NCI-H2171 (cell line): ENCODE measurements around the gene PFKP.
"Not testable (repeated sequence)": the region's sequence is repeated elsewhere in the genome, so short reads cannot be mapped to it uniquely, and the experiment has no call there.

Experiments
- DNase-seq: peaks from one replicate; lab custom pipeline; 2025; lab: John Stamatoyannopoulos, UW

The PFKP gene

DNA sequence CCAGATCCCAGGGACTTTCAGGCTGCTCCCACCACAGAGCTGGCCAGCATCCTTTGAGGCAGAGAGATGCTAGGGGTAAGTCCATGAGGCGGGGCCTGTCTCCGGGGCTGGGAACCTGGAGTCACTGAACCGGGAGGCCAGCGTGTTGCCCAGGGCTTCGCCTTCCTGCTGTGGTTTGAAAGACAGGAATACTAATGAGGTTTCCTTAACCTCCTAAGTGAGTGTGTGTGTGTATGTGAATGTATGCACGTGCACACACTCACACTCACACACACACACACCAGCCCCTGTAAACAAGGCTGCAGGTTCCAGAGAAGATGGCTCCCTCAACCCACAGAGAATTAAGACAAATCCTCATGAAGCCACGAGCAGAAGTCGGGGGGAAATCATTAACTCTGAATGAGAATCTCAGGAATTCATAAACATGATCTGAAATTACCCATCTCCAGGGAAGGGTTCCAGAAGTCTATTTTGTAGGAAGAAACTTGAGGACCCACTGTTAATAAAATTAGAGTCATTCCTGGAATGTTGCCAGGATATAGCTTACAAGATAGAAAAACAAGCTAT, 20.3 kb upstream of the PFKP start:
- no peak for DNase-seq

GRCh38 chr10:3047596-3047995, 19.8 kb upstream of the PFKP start:
- no peak for DNase-seq

DNA sequence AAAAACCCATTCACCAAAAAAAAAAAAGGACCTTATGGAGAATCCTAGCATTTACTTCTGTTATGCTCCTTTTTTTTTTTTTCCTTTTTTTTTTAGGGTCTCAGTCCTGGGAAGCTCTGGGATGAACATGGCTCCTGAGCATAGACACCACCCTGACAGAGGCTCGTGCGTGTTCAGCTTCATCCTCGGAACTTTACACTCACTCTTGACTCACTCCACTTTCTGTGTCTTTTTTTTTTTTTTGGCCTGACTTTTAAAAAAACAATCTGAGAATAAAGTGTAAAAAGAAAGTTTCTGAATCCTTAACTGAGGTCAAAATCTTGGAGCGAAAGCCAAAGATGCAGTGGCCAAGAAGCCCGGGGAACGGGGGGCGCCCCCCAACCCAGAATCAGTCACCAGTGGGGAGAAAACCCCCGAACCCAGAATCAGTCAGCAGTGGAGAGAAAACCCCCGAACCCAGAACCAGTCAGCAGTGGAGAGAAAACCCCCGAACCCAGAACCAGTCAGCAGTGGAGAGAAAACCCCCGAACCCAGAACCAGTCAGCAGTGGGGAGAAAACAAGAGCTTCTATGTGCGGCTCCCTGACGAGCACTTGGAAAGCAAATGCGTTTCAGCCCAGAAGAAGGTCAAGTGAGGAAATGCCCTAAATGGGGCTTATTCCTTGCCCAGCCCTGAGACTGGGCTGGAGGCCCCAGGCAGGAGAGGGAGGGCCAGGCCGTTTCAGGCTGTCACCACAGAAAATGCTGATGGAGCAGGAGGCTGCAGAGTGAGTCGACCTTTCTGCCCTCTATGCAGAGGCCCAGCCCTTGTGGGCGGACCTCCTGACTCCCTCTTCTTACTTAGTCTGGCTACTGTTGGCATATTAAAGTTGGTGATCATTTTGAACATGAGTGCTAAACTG, 19.0 kb upstream of the PFKP start:
- DNase-seq: no peak

GRCh38 chr10:3051692-3052091, 15.7 kb upstream of the PFKP start:
- DNase-seq: no peak

DNA sequence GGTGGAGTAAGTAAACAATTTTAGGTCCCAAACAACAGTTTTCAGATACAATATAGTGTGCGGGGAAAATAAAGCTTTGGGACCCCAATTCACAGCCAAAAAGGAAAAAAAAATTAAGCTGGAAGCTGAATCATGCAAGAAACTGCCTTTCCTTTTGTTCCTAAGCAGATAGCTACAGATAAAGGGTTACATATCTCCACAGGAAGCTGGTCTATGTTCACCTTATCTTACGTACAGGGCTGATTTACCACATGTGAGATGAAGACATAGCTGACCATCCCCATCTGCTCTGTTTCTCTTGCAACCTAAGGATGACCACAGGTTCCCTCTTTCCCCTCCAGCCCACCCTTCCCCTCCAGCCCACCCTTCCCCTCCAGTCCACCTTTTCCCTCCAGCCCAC, 14.2 kb upstream of the PFKP start:
- DNase-seq: no peak

DNA sequence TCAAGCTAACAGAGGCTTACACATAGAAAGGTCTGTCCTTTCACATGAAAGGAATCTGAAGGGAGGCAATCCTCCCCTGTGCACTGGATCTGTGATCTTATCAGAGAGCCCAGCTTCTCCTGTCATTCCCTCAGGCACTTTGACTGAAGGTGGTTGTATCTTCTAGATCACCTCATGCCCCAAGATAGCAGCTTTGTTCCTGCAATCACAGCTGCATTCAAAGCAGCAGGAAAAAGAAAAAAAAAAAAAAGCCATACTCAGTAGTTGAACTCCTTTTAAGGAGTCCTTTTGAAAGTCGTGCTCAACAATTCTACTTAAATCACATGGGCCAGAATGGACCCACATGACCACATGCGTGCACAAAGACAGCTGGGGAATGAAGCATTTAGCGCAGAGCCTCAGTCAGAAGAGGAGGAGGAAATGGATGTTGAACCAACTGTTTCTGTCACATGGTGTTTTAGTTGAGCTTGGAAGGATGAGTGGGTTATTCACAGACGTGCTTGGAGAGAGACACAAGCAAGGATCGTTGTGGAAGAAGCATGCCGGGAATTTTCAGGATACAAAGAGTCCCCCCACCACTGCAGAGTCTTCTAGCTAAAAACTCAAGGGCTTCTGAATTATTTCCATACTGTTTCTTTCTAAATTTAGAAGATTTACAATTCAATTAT, 13.0 kb upstream of the PFKP start:
- DNase-seq: no peak

DNA sequence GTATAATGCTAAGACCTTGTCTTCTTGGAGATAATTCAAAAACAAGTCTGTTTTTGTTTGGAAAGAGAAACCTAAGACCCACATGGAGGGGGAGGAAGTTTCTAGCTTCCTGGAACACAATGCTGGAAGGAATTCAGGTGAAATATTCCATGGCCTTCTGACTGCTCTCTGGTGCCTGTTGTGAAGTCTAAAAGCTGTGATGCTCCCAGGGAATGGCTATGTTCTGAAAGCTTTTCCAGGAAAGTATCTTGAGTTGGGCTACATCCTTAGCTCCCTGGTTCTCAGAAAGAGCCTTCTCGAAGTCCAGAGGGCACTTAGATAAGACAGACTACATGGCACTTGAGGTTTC, 12.5 kb upstream of the PFKP start:
- no peak for DNase-seq

DNA sequence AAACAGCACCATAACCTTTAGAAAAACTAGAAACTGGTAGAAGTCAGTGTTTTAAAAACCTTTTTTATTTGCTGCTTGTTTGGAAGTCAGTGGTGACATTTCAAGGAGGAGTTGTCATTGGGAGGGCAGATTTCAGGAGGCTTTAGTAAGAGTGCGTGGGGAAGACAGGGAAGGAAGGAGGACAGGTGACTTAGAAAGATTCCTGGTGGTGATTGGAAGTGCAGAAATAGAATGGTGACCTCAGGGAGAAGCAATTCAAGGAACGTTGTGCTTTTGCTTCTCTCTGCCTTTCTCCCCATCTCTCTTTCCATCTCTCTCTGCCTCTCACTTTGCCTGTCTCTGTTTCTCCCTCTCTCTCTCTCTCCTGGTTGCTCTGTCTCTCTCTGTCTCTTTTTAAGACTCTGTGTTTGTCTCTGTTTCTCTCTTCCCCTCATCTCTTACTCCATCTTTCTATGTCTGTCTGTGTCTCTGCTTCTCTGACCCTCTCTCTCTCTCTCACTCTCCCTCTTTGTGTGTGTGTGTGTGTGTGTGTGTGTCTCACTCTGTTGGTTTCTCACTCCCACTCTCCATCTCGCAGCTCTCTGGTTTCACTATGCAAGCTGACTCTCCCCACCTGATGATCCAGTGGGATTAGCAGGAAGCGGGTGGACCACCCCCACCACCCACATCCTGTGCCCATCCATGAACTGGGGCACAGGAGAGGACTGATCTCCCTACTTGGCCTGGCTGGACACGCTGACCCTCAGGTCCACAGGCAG, 10.9 kb upstream of the PFKP start:
- no peak for DNase-seq

- no peak for DNase-seq
Measured at GRCh38 chr10:3057946-3058345, 9.4 kb upstream of the PFKP start.

GRCh38 chr10:3059974-3060373, 7.4 kb upstream of the PFKP start:
- DNase-seq: no peak

DNA sequence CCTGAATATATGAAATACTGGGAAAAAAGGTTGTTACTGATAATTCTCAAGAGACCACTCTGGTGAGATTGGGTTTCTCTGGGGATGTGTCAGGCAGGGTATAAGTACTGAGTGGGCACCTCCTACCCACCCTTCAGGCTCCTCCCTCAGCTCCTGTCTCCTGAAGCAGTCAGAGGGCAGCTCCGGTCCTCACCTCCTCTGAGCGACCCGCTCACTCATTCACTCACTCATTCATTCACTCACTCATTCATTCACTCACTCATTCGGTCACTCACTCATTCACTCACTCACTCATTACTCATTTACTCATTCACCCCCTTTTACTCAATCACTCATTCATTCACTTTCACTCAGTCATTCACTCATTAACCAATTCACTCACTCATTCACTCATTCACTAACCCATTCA, 6.9 kb upstream of the PFKP start:
- no peak for DNase-seq

GRCh38 chr10:3061323-3061898, 5.9 kb upstream of the PFKP start:
- not testable (repeated sequence) for DNase-seq

DNA sequence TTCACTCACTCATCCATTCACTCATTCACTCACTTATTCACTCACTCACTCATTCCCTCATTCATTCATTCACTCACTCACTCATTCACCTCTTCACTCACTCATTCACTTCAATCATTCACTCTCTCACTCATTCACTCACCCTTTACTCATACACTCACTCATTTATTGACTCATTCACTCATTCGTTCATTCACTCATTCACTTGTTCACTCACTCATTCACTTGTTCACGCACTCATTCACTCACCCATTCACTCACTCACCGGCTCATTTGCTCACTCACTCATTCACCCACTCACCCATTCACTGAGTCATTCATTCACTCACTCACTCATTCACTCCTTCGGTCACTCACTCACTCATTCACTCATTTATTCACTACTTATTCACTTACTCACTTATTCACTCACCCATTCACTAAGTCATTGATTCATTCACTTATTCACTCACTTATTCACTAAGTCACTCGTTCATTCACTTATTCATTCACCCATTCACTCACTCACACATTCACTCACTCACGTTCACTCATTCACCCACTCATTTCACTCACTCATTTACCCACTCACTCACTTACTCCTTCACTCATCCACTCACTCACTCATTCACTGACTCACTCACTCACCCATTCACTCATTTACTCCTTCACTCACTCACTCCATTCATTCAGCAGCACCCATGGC, 4.7 kb upstream of the PFKP start:
- no peak for DNase-seq

GRCh38 chr10:3064423-3064822, 2.9 kb upstream of the PFKP start:
- no peak for DNase-seq

- DNase-seq: no peak
Measured at GRCh38 chr10:3065622-3066021, 1.7 kb upstream of the PFKP start.

DNA sequence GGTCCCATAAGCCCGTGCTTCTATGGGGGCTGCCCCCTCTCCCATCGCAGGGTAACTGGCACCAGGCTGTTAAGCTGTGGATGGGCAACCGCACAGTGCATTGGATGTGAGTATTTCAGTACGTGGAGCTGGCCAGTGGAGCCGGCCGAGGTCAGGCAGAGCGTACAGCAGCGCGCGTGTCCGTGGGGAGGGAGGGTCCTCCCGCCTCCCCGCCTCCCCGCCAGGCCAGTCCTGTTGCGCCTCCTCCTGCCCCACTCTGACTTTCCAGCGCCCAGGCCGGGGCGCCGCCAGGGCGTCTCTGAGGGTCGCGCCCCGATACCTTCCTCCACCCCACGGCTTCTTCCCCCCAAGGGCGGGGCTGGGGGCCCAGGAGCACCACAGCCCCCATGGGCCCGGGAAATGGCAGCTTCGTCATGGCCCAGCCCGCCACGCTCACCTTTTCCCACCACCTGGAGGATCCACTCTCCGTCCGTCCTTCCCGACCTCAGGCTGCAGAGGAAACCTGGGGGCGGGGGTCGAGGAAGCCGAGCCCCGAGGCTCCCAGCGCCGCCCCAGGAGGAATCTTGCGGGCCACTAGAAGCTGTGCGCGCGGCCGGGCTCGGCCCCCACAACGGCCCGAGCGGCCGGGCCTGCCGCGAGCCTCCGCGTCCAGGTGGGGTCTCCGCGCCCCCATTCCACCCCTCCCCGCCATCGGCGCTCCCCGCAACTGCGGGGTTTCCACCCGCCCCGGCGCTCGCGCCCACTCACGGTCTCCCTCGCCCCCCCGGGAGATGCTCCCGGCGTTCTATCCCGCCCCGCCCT, 831 bp upstream of the PFKP start:
- no peak for DNase-seq

DNA sequence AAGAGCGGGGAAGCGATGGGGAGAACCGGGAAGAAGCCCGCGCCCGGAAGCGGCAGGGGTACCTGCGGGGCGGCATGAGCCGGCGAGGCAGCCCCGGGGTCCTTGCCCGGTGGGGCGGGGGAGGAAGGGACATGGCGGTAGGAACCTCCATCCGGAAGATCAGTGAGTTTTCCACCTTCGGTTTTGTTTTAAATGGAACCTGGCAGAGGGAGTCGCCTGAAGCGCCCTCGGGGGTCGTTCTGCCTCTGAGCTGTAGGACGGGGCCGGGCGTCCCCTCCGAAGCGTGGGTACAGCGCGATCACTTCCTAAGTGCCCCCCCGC, 471 bp downstream of the PFKP start:
- DNase-seq: no peak

DNA sequence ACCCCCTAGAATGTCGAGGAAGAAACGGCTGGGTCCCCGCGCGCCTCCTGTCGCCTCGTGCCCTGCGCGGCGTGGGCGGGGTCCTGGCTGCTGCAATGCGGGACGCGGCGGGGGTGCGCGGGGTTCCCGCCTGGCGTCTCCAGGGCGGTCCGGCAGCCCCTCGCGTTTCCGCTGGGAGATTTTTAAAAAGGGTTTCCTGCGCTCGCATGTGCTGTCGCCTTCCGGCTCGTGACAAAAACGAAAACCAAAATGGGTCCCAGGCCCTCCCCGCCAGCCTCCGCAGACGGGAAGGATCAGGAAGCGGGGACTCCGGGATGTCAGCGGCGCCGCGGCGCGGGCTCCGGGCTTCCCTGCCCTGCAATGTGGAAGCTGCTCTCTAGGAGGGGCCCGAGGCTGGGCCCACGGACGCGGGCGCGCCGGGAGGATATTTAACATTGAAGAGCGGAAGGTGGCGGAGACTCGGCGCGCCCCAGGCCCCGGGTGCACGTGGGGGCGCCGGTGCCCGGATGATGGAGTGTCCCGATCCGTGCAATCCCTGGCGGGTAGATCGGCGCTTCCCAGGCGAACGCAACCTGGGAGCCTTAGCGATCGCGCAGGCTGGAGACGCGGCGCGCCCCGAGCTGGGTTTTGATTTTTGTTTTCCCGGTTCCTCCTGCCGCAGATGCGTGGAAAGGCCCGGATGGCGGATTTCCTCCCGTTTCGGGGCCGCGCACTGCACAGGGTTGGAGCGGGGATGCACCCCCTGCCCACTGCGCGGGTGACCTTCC, 1.0 kb downstream of the PFKP start:
- DNase-seq: peak; percentile 59

- DNase-seq: no peak
Measured at GRCh38 chr10:3068968-3069737, 1.8 kb downstream of the PFKP start.
